ENCODE data around the gene GPRC6A. TPM values are rescaled to one million over a fixed set of nuclear protein-coding genes. Genes with fewer than 3 reads are reported as not detected.
"Not testable (repeated sequence)": the region's sequence is repeated elsewhere in the genome, so short reads cannot be mapped to it uniquely, and the experiment has no call there.

GPRC6A gene, protein sequence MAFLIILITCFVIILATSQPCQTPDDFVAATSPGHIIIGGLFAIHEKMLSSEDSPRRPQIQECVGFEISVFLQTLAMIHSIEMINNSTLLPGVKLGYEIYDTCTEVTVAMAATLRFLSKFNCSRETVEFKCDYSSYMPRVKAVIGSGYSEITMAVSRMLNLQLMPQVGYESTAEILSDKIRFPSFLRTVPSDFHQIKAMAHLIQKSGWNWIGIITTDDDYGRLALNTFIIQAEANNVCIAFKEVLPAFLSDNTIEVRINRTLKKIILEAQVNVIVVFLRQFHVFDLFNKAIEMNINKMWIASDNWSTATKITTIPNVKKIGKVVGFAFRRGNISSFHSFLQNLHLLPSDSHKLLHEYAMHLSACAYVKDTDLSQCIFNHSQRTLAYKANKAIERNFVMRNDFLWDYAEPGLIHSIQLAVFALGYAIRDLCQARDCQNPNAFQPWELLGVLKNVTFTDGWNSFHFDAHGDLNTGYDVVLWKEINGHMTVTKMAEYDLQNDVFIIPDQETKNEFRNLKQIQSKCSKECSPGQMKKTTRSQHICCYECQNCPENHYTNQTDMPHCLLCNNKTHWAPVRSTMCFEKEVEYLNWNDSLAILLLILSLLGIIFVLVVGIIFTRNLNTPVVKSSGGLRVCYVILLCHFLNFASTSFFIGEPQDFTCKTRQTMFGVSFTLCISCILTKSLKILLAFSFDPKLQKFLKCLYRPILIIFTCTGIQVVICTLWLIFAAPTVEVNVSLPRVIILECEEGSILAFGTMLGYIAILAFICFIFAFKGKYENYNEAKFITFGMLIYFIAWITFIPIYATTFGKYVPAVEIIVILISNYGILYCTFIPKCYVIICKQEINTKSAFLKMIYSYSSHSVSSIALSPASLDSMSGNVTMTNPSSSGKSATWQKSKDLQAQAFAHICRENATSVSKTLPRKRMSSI
- not detected in 2 replicates for total RNA-seq

DNA sequence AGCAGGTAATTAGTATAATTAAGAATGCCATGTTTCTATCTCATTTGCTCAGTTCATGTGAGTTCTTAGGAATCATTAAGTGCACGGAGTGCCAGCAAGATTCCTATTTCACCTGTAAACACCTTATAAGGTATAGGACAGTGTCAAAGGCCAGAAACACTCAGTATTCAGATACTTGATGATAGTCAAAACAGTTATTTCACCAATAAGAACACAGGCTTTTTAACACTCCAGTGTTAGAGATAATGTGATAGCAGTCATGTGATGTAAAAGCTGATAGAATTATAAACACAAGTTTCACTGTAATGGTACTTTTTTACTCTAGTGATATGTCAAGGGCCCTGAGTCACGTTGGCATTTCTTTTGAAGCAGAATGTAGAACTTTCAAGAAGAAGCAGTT is at the start of gene GPRC6A:
Gene GPRC6A, minus strand, starts transcription at position 101 of the 400 bp plus-strand sequence. Its CDS starts 70 bp downstream, at position 31.
- no peak for DNase-seq (ENCODE audit: low read depth in 2 of 2)

DNA sequence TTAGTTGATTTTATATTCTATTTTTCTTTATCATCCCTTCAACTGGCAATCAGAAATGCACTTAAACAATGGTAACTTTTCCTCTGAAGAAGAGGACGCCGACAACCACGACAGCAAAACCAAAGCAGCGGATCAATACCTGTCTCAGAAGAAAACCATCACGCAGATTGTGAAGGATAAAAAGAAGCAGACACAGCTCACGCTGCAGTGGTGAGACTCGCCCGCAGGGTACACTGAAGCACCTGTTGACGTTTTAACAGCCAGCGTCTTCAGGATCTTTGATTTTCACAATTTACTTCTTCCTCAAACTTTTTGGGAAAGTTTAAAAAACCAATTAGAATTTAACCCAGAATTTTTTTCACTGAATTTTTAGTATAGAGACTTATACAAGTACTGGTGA is 48.9 kb upstream of the GPRC6A start:
- DNase-seq (ENCODE audit: low read depth in 2 of 2) = no peak

DNA sequence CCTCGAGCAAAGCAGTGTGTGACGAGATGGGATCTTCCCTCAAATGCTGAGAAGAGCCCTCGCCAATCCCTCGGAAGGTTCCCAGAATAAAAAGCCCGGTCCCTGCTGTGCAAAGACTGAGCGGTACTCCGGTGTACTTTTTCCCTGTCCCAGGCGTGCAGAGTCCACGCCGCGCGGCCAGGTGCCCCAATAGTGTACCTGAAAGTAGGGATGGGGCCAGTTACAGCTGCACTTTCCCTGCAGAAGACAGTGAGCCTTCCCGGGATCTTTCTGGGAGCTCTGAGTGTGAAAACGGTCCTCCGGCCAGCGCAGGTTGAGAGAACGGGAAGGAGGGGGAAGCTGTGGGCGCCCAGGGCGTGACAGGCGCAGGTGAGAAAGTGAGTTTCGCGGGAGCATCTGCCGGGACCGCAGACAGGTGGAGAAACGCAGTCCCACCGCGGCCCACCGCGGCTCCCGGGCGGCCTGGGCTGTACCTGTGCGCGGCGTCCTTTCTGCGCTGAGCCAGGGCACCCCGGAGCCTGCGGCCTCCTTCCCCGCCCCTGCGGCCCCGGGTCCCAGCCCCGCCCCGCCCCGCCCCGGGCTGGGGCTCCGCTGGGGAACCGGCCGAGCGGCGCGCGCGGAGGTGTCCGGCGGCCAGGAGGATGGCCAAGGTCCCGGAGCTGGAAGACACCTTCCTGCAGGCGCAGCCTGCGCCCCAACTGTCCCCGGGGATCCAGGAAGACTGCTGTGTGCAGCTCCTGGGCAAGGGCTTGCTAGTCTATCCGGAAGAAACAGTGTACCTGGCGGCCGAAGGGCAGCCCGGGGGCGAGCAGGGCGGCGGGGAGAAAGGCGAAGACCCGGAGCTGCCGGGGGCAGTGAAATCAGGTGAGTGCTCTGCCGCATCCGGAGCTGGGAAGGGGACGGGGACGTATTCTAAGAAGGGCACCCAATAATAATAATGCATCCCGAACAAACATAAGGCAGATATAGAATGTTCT is 48.0 kb upstream of the GPRC6A start, which contains the start of gene RFX6:
Gene RFX6, plus strand, starts transcription at position 608 of the 977 bp plus-strand sequence. Its CDS starts 34 bp downstream, at position 642.
- no peak for DNase-seq (ENCODE audit: low read depth in 2 of 2)

DNA sequence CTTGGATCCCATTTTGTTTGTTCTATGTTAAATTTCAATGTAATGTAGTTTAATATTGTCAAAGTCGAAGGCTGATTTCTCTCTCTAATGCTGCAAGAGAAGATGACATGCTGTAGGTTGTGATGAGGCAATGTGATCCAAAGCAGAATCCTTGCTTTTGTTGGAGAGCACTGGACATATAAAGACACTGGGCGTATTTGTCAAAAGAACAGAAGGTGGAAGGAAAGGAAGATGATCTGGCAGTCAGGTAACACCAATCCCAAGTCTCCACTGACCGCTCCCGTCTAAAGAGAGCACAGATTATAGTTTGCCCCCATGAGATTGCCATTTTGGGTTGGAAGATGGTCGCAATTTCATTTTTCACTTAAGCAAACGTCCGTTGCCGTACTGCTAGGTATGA is 47.2 kb upstream of the GPRC6A start:
- DNase-seq (ENCODE audit: low read depth in 2 of 2) = no peak

DNA sequence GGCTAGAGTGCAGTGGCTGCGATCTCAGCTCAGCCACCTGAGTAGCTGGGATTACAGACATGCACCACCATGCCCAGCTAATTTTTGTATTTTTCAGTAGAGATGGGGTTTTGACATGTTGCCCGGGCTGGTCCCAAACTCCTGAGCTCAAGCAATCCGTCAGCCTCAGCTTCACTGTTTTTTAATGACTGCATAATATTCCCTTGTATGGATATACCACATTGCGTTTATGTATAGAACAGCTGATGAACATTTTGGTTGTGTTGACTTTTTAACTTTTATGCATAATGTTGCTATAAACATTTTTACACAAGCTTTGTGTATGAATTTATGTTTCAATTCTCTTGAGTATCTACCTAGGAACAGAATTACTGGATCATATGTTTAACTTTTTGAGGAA is 43.9 kb upstream of the GPRC6A start:
- no peak for DNase-seq (ENCODE audit: low read depth in 2 of 2)

DNA sequence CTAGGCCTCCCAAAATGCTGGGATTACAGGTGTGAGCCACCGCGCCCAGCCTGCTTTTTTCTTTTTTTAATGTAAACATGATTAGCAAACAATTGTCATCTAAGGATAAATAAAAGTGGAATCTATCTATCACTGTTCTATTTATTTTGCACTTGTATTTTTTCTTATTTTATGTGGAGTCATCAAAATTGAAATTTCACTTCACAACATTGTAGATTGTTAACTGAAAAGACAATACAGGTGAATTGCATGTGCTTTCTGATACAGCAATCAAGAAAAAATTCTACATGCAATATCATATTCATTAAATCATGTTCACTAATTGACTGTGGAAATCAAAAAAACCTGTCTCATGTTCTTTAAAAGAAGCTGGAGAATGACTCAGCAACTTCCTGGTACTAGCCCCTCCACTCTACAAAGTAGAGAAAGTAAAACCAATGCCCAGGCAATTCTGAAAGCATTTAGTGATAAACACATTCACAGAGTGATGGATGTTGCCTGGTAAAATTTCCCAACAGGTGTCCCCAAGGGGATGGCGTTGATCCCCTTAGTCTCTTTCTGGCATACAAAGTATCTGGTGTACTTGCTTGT is 37.5 kb upstream of the GPRC6A start:
- no peak for DNase-seq (ENCODE audit: low read depth in 2 of 2)

DNA sequence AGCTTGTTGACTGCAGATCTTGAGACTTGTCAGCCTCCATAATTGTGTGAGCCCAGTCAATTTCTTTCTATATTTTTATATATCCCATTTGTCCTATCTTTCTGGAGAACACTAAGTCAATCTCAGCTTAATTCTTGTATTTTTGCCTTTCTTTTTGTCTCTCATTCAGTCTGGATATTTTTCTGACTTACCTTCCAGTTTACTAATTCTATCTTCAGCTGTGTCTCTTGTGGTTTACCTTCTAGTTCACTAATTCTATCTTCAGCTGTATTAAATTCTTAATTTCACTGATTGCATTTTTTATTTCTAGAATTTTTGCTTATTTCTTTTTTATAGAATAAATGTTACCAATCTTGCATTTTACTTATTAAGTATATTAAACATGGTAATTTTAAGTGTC is 30.4 kb upstream of the GPRC6A start:
- no peak for DNase-seq (ENCODE audit: low read depth in 2 of 2)

DNA sequence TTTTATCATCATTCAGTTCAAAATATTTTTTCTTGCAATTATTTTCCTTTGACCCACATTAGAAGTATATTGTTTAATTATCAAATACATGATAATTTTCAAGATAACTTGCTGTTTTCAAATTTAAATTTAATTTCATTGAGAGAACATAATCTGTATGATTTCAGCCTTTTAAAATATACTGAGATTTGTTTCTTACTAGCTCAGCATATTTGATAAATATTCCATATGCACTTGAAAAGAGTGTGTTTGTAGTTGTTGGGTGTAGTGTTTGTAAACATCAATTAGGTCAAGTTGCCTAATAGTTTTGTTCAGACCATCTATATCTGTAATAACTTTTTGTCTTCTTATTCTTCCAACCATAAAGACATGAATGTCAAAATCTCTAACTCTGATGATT is 29.2 kb upstream of the GPRC6A start:
- no peak for DNase-seq (ENCODE audit: low read depth in 2 of 2)

DNA sequence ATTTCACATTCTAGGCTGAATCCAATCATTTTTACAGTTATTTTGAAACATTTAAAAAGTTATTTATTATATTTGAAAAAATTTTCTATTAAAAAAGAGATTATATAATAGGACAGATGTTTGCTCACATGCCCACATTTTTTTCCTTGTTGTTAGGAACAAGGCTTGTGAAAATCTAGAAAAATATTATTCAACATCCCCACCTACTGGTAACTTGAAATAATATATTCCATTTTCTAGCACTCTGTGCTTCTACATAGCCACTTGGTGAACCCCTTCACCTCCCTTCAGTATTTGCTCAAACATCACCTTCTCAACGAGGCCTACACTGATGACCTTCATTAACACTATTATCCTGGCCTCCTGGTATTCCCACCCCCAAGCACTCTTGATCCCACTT is 18.3 kb upstream of the GPRC6A start:
- peak; percentile 33 to 45 for DNase-seq (ENCODE audit: low read depth in 2 of 2)

DNA sequence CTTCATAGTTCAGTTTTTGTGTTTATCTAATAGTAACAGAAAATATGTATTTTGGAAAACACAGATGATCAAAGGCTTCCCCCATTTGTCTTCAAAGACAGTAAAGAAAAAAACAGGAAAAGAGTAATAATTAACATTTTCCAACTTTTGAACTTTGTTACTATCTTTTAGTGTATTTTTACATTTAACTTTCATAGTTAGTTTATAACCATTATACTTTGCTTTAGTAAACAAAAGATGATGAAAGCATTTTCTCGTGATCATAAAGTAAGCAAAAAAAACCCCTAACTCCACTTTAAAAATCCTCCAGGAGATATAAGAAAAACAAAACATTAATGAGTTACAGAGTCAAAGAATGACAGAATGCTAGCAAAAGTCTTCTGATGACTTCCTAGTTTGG is 13.6 kb upstream of the GPRC6A start:
- no peak for DNase-seq (ENCODE audit: low read depth in 2 of 2)

DNA sequence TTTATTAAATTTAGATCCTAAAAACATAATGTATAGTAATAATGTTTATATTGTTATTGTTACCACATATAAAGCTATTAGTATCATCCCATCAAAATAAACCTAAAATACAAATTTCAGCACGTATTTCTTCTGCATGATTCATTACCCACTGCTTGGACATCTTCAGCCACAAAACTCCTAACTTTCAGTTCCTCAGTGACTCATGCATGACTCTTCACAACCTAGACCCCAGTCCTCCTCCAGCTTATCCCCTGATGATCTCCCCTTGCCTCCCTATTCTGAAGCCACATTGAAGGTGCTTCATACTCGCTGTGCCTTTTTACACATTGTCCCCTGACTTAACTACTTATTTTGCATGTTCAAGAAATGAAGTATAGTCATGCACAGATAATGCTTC is 11.2 kb upstream of the GPRC6A start:
- no peak for DNase-seq (ENCODE audit: low read depth in 2 of 2)

DNA sequence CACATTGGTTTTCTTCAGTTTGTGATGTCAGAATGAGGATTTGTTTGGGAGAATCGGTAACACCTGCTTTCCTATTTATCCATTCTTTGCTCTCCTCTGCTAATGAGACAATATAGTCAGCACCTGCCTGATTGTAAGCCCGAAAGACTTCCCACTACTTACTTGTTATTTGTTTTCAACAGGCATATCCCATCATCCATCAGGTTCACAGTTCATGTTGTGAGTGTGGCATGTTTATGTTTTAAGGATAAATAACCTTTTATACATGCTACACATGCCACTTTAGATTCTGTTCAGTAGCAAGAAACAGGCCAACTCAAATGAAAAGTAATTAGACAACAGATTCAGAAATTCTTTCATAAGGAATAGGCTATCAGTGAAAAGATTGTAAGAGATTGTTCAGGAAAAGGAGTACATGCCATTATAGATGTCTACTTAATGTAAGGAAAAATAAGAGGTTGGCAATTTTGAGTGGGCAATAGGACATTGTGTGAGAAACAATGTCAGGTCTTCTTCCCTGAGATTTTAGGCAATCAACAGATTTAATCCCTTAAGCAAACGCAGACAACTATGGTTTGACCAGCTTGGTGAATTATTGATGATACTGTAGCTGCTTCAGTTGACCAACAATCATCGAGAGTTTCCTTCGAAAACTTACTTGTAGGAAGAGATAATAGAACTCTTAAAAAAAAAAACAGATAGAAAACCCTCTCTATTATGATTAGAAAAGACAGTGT is 7.9 kb upstream of the GPRC6A start:
- no peak for DNase-seq (ENCODE audit: low read depth in 2 of 2)

DNA sequence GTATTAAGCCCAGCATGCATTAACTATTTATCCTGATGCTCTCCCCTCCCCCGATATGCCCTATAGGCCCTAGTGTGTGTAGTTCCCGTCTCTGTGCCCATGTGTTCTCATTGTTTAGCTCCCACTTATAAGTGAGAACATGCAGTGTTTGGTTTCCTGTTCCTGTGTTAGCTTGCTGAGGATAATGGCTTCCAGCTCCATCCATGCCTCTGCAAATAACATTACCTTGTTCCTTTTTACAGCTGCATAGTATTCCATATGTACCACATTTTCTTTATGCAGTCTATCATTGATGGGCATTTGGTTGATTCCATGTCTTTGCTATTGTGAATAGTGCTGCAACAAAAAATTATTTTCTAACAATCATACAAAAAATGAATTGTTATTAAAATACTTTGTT is 5.6 kb upstream of the GPRC6A start:
- DNase-seq (ENCODE audit: low read depth in 2 of 2) = not testable (repeated sequence)

DNA sequence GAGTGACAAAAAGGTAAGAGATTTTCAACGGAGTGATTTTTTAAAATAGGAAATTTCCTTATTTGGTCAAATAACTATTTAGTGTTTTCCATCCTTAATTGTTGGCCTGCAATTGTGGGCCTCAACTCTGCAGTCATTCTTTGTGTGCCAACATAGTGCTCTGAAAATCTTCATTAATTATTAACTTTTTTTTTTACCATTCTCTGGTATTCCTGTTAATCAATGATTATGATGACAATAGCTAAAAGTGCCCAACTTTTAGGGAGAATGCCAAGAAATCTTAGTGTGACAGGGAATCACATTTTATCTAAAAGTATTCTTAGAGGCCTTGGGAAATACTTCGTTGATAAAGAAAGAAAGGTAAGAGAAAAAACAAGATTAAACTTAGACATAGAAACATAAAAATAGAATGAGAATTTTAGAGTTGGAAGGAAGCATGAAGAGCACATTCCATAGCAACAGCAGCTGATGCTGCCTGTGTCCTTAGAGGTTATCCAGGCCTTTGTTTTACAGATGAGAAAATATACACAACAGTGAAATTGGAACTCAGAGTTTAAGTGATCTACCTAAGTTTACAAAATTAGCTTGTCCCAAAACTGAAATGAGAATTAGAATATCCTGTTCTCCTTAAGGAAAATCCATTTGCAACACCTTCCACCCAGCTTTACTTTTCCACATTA is 1.2 kb downstream of the GPRC6A start:
- DNase-seq (ENCODE audit: low read depth in 2 of 2) = no peak

DNA sequence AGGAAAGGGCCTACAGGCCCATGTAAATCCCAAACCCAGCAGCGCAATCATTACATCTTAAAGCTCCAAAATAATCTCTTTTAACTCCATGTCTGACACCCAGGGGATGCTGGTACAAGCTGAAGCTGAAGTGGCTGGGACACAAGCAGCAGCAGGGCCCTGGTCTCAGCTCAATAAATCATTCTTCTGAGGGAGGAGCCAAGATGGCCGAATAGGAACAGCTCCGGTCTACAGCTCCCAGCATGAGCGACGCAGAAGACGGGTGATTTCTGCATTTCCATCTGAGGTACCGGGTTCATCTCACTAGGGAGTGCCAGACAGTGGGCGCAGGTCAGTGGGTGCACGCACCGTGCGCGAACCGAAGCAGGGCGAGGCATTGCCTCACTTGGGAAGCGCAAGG is 12.5 kb downstream of the GPRC6A start:
- not testable (repeated sequence) for DNase-seq (ENCODE audit: low read depth in 2 of 2)

DNA sequence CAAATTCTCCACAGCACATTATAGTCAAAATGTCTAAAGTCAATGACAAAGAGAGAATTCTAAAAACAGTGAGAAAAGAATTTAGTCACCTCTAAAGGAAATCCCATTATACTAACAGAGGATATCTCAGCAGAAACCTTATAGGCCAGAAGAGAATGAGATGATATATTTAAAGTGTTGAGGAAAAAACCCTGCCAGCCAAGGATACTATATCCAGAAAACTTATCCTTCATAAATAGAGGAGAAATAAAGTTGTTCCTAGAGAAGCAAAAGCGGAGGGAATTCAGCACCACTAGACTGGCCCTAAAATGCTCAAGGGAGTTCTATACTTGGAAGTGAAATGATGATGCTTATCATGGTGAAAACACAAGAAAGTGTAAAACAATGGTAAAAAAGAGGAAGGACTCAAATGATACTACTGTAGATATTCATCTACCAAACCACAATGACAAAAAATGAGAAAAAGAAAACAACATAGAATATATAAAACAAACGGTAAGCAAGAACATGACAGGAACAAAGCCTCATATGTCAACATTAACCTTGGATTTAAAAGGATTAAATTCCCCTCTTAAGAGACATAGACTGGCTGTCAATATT is 16.7 kb downstream of the GPRC6A start:
- no peak for DNase-seq (ENCODE audit: low read depth in 2 of 2)

DNA sequence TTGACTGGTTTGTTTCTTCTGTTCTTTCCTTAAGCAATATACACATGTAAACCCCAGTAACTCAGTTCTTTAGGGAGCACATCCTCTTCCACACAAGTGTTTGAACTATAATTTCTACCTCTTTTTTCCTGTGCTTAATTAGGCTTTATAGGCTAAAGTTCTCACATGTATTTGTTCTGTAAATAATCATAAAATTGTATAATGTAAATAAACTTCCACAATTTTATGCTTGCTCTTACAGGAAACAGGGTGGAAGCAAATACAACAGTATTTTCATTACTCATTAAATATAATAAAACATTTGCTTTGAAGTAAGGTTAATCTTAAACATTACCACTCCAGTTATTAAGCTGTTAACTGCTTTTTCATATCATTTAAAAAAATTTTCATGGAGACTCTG is 26.9 kb downstream of the GPRC6A start:
- DNase-seq (ENCODE audit: low read depth in 2 of 2) = no peak

DNA sequence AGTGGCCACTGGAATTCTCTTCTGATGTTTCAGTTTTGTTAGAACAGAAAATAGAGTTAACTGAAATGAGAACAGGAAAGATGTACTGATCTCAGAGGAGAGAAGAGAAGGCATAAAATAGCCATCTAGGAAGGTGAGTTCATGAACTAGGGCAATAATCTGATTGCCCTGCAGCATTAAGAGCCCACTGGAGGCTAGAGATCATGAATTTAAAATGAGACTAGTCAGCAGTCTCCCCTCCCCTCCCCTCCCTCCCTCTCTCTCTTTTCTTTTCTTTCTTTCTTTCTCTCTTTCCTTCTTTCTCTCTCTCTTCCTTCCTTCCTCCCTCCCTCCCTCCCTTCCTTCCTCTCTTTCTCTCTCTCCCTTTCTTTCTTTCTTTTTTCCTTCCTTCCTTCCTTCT is 28.9 kb downstream of the GPRC6A start:
- no peak for DNase-seq (ENCODE audit: low read depth in 2 of 2)

DNA sequence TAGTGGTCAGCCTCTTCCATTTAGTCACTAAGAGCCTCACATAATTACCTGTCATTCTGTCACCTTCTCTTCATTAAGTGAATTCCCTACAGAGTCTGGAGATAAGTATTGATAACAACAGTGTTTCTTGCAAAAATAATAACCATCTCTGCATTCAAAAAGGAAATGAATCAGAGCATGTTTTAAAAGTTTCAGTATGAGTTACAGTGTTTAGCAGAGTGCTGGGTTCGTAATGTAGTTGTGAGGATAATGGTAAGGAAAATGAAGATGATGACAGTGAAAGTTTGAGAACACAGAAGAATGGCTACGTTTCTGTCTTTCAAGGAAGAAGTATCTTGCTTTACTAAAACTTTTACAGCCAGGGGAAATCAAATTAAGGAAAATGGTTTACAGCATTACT is 31.3 kb downstream of the GPRC6A start:
- no peak for DNase-seq (ENCODE audit: low read depth in 2 of 2)
